ENCODE results near the gene RPS14.

Gene RPS14

DNA sequence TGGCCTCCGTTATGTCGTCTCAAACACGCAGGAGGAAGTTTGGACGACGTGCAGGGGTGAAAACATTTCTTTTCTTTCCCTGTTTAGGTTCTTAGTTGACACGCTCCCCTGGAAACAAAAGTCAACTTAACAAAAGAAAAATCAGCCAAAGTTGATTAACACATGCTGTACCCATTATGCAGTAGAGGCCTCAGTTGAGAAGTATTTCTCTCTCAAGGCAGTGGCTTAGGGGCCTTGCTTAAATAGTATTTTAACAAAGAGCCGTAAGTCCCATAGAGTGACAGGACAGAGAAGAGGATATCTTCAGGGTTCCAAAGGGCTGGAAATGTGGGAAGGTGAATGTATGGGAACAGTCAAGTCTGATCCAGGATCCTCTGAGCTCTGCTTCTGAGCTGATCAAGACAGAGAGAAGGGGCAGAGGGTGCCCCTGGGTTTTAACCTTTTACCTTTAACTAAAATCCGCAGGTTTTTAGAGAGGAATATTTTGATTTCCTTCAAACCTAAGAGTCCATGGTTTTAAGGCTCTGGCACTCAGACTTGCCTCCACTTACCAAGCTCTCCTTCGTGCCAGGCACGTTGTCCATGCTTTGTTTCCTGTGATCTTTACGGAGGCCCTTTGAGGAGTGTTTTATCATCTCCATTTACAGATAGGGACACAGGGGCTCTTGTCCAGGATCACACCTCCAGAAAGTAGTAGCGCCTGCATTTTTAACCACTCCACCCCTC, 36.2 kb downstream of the RPS14 start:
- no peak for DNase-seq (ENCODE audit: low read depth in 2 of 2)

DNA sequence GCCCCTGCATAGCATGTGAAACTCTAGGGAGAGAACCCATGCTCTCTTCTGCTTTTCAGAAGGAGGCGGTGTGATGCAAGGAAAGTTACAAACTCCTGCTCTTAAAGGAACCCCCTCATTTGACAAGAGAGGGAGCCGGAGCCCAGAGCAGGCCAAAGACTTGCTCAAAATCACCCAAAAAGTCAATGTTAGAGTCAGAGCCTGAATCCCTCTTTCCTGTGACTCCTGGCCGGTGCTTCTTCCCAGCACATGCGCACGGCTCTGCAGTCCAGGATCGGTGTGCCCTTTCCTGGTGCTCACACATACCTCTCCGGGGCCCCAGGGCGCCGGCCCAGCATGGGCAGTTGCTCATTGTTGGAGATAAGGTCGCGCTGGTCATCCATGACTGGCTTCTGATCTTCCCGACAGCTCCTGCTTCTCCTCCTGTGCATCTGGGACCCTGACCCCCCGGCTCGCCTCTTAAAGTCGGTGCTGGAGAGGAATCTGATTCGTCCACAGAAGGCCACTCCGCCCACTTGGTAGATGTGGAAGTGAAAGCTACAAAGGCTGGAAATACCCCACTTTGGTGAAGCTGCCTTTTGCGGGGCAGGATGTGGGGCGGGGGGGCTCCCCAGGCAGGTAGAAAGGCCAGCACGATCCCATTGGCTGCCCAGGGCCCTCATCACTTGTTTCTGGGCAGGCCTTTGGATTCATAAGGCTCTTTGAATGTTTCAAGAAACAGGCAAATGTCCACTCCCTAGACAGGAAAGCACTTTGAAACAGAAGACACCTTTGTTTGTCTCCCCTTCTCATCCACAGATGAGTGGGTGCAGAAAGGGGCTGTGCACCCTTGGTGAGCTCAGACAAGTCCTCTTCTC, 37.0 kb downstream of the RPS14 start, which contains the start of gene CD74:
Gene CD74, minus strand, starts transcription at position 592 of the 857 bp plus-strand sequence. Its CDS starts 161 bp downstream, at position 431.
- peak; percentile 89 for DNase-seq (ENCODE audit: low read depth in 2 of 2)

DNA sequence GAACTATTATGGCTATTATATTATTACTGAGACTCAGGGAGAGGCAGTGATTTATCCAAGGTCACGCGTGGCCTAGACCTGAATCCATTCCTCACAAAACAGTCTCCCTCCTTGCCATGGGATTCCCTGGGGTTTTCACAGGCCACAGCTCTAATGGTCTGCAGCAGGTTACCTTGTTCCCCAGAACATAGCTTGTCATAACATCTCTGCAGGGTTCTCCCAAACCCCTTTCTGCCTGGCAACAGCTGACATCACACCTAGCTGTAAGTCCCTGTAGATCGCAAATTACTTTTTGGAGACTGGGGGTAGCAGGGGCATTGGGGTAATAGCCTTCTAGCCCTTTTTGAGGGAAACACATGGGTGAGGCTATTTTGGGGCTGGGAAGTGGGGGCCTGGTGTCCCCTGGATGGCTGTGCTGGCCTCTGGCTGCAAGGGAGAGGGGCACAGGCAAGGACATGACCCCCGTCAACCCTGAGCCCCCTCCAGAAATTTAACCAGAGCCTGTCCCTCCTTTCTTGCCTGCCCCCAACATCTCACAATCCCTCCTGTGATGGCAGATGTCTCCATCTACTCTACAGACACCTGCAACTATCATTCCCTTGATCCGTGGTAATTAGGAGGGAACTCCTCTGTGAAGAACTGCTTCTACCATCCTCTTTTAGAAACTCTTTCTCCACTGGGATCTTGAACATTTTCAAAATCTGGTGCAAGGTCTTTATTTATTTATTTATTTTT, 38.1 kb downstream of the RPS14 start:
- peak; percentile 25 to 54 for DNase-seq (ENCODE audit: low read depth in 2 of 2)

DNA sequence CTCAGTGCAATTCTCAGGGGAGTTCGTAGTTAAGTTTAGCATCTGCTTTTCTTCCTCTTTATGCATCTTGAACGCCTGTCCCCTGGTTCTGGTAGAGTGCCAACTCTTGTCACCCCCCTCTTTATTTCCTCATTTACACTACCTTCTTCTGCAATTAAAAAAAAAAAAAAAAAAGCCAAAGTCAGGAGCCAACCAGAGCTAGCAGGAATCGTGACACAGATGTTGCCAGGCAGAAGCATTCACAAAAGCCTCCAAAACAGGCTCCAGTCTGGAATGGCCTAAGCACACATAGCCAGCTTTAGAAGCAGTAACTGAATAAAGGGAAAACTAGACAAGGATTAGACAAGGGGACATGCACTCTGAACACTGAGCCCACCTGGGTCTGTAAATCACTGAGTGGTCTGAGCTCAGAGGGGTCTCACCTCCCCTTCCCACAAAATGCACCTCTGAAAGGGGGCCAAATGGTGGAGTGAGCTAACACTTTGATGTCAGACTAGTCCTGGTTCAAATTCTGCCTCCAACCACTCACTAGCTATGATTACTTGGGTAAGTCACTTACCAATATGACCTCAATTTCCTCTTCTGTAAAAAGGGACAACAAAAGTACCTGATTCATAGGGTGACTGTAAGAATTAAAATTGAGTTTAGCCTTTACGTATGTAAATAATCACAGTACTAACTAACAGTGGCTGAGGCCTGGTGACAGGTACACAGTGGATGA, 38.9 kb downstream of the RPS14 start:
- DNase-seq (ENCODE audit: low read depth in 2 of 2), result no peak

DNA sequence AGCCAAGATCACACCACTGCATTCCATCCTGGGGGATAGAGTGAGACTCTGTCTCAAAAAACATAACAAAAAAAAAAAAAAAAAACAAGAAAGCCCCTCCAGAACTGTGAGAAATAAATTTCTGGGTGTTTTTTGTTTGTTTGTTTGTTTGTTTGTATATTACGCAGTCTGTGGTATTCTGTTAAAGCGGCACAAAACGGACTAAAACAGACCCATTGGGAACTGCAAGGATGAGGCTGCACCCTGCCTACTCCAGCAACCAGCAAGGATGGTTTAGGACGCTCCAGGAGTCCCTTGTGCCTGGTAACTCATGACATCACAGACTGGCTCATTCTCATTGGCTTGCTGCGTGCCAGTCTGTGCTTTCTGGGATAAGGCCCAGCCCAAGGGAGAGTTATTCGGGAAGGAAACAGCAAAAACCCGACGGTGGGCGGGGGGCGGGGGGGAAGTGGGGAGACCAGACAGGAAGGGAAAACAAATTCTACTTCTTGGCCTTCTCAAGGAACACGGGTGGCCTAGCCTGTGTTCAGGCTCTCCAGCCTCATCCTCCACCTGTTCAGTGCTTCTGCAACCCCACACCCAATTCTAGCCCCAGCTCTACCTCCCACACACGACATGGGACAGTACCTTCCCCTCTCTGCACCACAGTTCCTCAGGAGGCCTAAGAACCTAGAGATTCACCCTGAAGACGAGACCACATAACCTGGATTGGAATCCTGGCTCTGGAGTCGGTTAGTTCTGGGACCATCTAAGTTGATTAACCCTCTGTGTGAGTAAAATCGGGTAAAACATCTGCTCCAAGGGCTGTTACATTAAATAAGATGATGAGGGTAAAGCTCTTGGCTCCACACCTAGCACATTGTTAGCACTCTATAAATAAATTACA, 39.7 kb downstream of the RPS14 start:
- DNase-seq (ENCODE audit: low read depth in 2 of 2), result no peak

DNA sequence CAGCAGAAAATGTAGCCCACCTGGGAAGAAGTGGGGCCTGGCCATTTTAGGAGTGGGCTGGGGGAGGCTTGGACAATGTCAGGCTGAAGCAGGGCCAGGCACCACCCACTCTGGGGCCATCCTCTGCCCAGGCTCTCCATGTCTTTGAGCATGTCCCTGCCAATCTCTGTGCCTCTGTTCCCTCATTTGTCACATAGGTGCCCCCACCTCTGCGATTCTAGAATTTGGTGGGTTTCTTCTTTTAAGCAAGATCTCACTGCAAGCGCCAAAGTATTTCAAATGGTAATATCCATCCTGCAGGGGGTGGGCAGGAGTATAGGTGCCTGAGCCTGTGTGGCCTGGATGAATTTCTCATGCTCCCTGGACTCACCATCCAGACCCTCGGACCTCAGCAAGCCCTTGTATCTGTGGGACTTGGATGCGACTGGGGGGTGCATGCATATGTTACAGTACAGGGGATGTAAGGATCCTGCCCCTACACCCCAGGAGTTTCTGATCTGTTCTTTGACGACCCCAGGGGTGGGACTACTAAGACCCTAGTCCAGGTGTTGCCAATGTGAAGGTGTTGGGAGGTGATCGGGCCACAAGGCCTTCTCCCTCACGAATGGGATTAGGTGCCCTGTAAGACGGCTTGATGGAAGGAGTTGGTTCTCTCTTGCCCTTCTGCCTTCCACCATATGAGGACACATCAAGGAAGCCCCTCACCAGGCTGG, 41.2 kb downstream of the RPS14 start:
- DNase-seq (ENCODE audit: low read depth in 2 of 2), result no peak

DNA sequence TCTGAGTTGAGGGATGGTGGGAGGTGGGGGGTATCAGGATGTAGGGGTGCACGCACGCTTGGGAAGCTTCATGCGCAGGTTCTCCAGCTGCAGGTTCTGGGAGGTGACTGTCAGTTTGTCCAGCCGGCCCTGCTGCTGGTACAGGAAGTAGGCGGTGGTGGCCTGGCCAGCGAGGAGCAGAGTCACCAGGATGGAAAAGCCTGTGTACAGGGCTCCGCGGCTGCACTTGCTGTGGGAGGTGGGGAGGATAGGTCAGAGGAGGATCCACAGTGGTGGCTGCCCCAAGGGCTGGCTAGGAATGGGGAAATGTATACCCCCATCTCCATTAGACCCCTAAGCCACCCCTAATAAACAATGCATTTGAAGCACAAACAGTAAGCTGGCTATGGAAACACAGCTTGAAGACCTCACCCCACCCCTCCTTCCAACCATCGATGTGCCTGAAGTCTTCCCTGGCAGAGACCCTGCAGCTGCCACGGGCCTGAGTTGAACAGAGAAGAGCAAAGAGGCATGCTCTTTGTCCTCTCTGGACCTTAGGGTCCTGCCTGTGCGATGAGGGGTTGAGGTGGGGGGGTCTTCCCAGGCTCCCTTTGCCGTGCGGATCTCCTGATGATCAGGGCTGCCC, 42.3 kb downstream of the RPS14 start:
- no peak for DNase-seq (ENCODE audit: low read depth in 2 of 2)

DNA sequence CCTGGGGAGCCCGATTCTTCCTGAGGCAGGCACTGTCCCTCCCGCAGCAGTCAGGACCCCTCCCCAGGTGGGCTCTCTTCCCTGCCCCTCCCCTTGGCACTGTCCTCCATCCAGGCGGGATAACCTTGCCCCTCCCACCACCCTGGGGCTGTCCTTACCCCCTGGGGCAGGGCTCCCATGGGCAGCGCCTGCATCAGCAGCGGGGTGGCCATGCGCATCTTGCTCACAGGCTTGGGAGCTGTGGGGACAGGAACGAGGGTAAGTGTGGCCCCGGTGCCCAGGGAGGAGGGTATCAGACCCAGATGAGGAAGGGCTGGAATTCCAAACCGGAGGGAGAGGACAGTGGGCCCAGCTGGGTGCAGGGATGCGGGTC, 42.8 kb downstream of the RPS14 start:
- no peak for DNase-seq (ENCODE audit: low read depth in 2 of 2)

DNA sequence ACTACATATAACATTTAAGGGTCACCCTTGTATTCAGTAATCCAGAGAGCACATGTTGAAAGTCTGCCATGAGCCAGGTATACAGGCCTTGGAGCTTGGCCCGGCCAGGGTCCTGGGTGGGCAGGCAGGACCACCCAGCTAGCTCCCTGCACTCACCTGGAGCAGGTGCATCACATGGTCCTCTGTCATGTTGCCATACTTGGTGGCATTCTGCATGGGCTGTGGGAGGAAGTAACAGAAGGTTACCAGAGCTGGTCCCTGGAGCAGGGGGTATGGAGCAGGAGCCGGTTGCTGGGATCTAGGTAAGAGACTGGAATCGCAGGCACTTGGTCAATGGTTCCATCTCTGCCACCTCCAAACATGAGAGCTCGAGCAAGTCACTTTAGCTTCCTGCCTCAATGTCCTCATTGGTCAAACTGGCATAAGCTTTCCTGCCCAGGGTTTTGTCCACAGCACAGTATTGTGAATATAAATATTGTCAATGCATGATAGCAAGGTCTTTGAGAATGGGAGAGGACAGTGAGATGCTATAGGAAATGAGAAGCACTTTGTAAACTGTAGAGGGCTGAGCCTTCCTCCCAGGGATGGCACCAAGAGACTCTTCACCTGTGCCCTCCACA, 43.3 kb downstream of the RPS14 start:
- DNase-seq (ENCODE audit: low read depth in 2 of 2), result no peak

DNA sequence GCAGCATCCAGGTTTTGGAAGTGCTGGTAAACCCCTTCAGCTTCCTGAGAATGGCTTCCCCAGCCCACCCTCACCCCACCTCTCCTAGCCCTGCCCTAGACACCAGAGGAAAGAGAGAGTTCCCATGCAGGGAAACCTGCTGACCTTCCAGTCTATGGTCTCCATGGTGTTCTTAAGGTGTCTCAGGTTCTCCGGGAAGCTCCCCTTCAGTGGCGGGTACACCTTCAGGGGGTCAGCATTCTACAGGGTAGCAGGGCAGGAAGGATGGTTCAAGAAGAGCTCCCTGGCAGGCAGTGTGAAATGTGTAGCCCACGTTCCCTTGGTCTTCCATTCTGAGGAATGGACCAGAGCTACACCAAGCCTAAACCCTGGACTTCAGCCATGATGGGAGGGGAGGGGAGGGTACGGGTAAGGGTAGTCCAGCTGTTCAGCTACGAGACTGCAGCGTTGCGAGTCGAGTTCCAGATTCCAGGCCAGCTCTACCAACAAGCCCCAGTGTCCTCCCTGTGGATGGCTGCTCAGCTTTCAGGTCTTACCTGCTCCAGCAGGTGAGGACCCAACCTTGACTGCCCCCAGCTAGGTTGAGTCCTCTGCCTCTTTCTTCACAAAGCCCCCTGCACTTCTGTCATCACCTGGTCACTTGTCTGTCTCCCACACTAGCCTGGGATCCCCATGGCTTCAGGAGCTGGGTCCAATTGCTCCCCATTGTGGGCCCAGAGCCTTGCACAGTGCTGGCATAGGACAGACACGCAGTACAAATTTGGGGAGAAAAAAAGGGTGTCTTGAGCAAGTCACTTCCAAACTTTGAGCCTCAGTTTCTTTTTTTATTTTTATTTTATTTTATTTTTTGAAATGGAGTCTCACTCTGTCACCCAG, 44.4 kb downstream of the RPS14 start:
- no peak for DNase-seq (ENCODE audit: low read depth in 2 of 2)

DNA sequence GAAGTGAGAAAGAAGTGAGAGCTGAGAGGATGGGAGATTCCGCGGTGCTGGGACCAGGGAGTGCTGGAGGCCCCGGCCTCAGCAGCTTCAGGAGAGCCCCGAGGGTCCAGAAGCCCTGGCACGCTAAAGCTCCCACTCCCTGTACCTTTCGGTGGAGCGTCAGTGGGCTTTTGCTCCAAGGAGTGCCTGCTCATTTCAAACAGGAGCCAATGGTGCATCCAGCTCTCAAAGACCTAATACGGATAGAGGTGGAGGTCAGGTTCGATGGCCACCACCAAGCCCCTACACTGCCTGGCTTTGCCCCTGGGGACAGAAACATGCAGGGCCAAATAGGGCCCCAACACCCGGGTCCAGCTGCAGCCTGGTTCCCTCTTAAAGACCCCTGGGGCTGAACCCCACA, 45.0 kb downstream of the RPS14 start:
- DNase-seq (ENCODE audit: low read depth in 2 of 2), result no peak

DNA sequence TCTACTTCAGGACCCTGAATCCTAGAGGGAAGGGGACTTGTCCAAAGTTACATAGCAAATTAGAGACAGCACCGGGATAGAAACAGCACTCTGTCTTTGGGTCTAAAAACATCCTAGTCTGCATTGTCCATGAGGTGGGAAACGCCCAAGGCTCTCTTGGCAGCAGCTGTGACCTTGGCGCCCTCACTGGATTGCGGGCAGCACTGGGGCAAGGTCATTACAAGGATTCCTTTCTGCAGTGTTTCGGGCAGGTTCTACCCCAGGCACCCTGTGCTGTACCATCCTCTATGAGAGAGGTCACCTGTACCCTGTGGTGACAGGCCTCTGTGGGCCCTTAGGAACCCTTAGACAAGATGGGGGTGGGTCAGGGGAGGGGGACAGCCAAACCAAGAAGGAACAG, 45.4 kb downstream of the RPS14 start:
- no peak for DNase-seq (ENCODE audit: low read depth in 2 of 2)

DNA sequence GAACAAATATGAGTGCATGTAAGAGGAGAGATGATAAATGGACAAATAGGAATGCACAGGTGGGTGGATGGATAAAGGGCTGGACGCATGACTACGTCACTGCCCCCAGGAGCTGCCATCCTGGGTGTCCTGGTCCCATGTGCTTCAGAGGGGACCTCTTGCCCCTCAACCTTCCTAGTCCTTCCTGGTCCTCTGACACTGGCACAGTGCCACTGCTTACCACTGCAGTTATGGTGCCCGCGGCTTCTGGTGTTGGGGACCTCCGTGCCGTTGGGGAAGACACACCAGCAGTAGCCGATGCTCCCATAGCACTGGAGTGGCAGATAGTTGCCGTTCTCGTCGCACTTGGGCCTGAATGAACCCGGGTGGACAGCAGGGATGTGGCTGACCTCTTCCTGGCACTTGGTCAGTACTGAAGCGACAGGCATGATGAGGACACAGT, 46.6 kb downstream of the RPS14 start:
- DNase-seq (ENCODE audit: low read depth in 2 of 2), result no peak

DNA sequence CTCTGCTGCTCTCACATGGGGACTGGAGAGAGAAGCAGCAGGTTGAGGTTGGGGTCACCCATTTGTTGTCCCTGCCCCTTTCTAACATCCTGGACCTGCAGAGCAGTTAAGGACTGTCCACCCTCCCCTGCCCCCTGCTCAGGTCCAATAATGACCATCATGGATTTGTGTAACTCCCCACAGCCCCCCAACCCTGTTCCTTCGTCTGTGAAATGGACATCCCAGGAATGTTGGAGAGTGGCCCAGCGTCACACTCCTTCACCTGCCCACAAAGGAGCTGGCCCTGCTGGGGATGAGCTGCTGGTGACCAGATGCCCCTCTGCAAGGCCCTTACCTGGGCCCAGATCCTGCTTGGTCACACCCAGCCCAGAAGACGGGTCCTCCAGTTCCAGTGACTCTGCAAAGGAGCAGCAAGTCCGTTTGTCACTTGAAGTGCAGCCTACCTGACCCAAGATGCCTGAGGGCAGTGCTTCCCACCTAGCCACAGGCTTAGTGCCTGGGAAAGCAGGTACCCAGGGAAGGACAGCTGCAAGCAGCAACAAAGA, 47.2 kb downstream of the RPS14 start:
- no peak for DNase-seq (ENCODE audit: low read depth in 2 of 2)

DNA sequence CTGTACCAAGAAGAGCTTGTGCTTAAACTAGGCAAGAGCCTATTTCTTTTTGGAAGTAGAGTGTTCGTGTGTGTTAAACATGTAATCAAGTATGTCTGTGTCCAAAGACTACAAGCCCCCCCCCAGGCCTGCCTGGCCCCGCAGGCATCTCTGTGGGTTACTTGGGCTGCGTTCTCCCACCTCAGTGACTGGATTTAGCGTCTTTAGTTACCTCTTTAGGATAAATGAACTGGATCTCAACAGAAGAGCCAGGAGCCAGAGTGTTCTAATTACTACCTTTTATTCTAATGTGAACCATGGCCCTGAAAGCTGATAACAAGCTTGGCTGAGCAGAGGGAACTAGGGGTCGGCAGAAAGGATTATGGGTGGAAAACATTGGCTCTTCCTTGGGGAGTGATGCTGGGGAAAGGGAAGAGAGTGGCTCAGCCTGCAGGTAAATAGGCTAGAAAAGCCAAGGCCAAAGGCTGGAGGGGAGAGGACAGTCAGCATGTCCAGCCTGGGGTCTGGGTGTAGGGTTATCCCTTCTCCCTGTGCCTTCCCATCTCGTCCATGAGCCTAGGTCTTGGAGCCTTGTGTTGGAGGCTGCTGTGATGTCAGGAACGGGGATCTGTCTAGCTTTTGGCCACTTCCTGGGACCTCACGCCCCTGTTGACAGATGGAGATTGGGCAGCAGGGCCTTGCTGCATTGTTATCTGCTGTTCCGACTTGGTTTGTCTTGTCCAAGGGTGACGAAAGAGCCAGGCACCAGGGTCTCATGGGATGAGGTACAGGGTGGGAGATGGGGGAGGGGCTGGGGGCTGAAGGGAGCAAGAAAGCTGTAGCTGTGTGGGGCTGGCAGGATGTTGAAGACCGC, 47.9 kb downstream of the RPS14 start:
- no peak for DNase-seq (ENCODE audit: low read depth in 2 of 2)

DNA sequence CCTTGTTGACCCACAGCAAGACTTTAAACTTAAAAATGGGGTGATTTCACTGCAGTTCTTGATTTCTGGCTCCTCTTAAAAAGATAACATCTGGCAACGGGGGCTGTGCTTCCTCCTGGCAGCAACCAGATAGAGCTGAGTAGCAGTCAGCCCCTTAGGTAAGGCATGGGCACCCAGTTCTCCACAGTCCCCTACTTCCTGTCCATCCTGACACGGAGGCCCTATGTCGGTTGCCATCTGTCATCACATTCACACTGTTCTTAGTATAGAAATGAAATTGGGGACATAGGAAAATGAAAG, 48.5 kb downstream of the RPS14 start:
- DNase-seq (ENCODE audit: low read depth in 2 of 2), result no peak
